ENCODE measurements around the gene HNRNPA2B1.
A peak's percentile ranks its signal among the peaks of the same experiment; 100 is the strongest.

Gene HNRNPA2B1

GRCh38 chr7:26200444-26201246 lies at the start of gene HNRNPA2B1:
Gene HNRNPA2B1, minus strand, starts transcription at chr7:26200746. Its CDS starts 169 bp downstream, at chr7:26200577.
- Histone ChIP-seq H3K36me3 (ENCODE audit: control insufficient read depth, insufficient read depth, low read length, severe bottlenecking) (peaks cover 22% of the 10 kb centered on the region), H3K4me1 (ENCODE audit: control insufficient read depth, insufficient read depth, low read length) (peaks cover 47% of the 10 kb centered on the region), H3K9ac (ENCODE audit: low read length) (peak within 1 kb of the TSS; percentile 100), H3K4me3 (ENCODE audit: low read length) (peak within 1 kb of the TSS; percentile 99), H3K27me3 (replicated peaks; ENCODE audit: control insufficient read depth, insufficient read depth, low read length) (no peaks in the 10 kb centered on the region), H3K9me3 (ENCODE audit: control insufficient read depth, low read length) (no peaks in the 10 kb centered on the region)
- DNase-seq (ENCODE audit: low read depth): peak; percentile 97

GRCh38 chr7:26250239-26250638 lies 49.7 kb upstream of the HNRNPA2B1 start:
- no peak for DNase-seq (ENCODE audit: low read depth)
- H3K4me3 ChIP-seq (ENCODE audit: low read length): no peak overlapping the region
- H3K9me3 ChIP-seq (ENCODE audit: control insufficient read depth, low read length): no peaks in the 10 kb centered on the region
- H3K9ac ChIP-seq (ENCODE audit: low read length): no peak overlapping the region
- no peaks in the 10 kb centered on the region for H3K36me3 ChIP-seq (ENCODE audit: control insufficient read depth, insufficient read depth, low read length, severe bottlenecking)
- no peaks in the 10 kb centered on the region for H3K4me1 ChIP-seq (ENCODE audit: control insufficient read depth, insufficient read depth, low read length)
- H3K27me3 ChIP-seq (replicated peaks; ENCODE audit: control insufficient read depth, insufficient read depth, low read length): peaks cover 15% of the 10 kb centered on the region

GRCh38 chr7:26245150-26245549 lies 44.6 kb upstream of the HNRNPA2B1 start:
- DNase-seq (ENCODE audit: low read depth): no peak
- H3K4me1 ChIP-seq (ENCODE audit: control insufficient read depth, insufficient read depth, low read length): no peaks in the 10 kb centered on the region
- H3K36me3 ChIP-seq (ENCODE audit: control insufficient read depth, insufficient read depth, low read length, severe bottlenecking): no peaks in the 10 kb centered on the region
- peaks cover 17% of the 10 kb centered on the region for H3K27me3 ChIP-seq (replicated peaks; ENCODE audit: control insufficient read depth, insufficient read depth, low read length)
- no peak overlapping the region for H3K9ac ChIP-seq (ENCODE audit: low read length)
- H3K4me3 ChIP-seq (ENCODE audit: low read length): no peak overlapping the region
- no peaks in the 10 kb centered on the region for H3K9me3 ChIP-seq (ENCODE audit: control insufficient read depth, low read length)

- no peak overlapping the region for H3K9ac ChIP-seq (ENCODE audit: low read length)
- DNase-seq (ENCODE audit: low read depth): no peak
- H3K9me3 ChIP-seq (ENCODE audit: control insufficient read depth, low read length): no peaks in the 10 kb centered on the region
- H3K4me3 ChIP-seq (ENCODE audit: low read length): no peak overlapping the region
- H3K36me3 ChIP-seq (ENCODE audit: control insufficient read depth, insufficient read depth, low read length, severe bottlenecking): no peaks in the 10 kb centered on the region
- H3K4me1 ChIP-seq (ENCODE audit: control insufficient read depth, insufficient read depth, low read length): no peaks in the 10 kb centered on the region
- peaks cover 10% of the 10 kb centered on the region for H3K27me3 ChIP-seq (replicated peaks; ENCODE audit: control insufficient read depth, insufficient read depth, low read length)
These were observed 37.5 kb upstream of the HNRNPA2B1 start for GRCh38 chr7:26238032-26238431.

GRCh38 chr7:26237035-26237807 lies 36.7 kb upstream of the HNRNPA2B1 start:
- Histone ChIP-seq H3K27me3 (replicated peaks; ENCODE audit: control insufficient read depth, insufficient read depth, low read length) (peaks cover 10% of the 10 kb centered on the region), H3K9me3 (ENCODE audit: control insufficient read depth, low read length) (no peaks in the 10 kb centered on the region), H3K4me3 (ENCODE audit: low read length) (no peak overlapping the region), H3K4me1 (ENCODE audit: control insufficient read depth, insufficient read depth, low read length) (no peaks in the 10 kb centered on the region), H3K9ac (ENCODE audit: low read length) (no peak overlapping the region), H3K36me3 (ENCODE audit: control insufficient read depth, insufficient read depth, low read length, severe bottlenecking) (no peaks in the 10 kb centered on the region)
- DNase-seq (ENCODE audit: low read depth): no peak

- Histone ChIP-seq H3K9ac (ENCODE audit: low read length) (no peak overlapping the region), H3K9me3 (ENCODE audit: control insufficient read depth, low read length) (no peaks in the 10 kb centered on the region), H3K36me3 (ENCODE audit: control insufficient read depth, insufficient read depth, low read length, severe bottlenecking) (no peaks in the 10 kb centered on the region), H3K27me3 (replicated peaks; ENCODE audit: control insufficient read depth, insufficient read depth, low read length) (peaks cover 10% of the 10 kb centered on the region), H3K4me1 (ENCODE audit: control insufficient read depth, insufficient read depth, low read length) (no peaks in the 10 kb centered on the region), H3K4me3 (ENCODE audit: low read length) (no peak overlapping the region)
- DNase-seq (ENCODE audit: low read depth): no peak
These were observed 33.5 kb upstream of the HNRNPA2B1 start for GRCh38 chr7:26233902-26234511.

GRCh38 chr7:26227987-26228386 lies 27.4 kb upstream of the HNRNPA2B1 start:
- H3K9ac ChIP-seq (ENCODE audit: low read length): no peak overlapping the region
- H3K4me1 ChIP-seq (ENCODE audit: control insufficient read depth, insufficient read depth, low read length): no peaks in the 10 kb centered on the region
- H3K4me3 ChIP-seq (ENCODE audit: low read length): no peak overlapping the region
- no peaks in the 10 kb centered on the region for H3K9me3 ChIP-seq (ENCODE audit: control insufficient read depth, low read length)
- DNase-seq (ENCODE audit: low read depth): no peak
- H3K36me3 ChIP-seq (ENCODE audit: control insufficient read depth, insufficient read depth, low read length, severe bottlenecking): no peaks in the 10 kb centered on the region
- H3K27me3 ChIP-seq (replicated peaks; ENCODE audit: control insufficient read depth, insufficient read depth, low read length): no peaks in the 10 kb centered on the region

- Histone ChIP-seq H3K4me3 (ENCODE audit: low read length) (no peak overlapping the region), H3K9ac (ENCODE audit: low read length) (no peak overlapping the region), H3K9me3 (ENCODE audit: control insufficient read depth, low read length) (no peaks in the 10 kb centered on the region), H3K4me1 (ENCODE audit: control insufficient read depth, insufficient read depth, low read length) (no peaks in the 10 kb centered on the region), H3K27me3 (replicated peaks; ENCODE audit: control insufficient read depth, insufficient read depth, low read length) (no peaks in the 10 kb centered on the region), H3K36me3 (ENCODE audit: control insufficient read depth, insufficient read depth, low read length, severe bottlenecking) (no peaks in the 10 kb centered on the region)
- DNase-seq (ENCODE audit: low read depth): no peak
These were observed 23.8 kb upstream of the HNRNPA2B1 start for GRCh38 chr7:26224359-26224758.

- H3K4me1 ChIP-seq (ENCODE audit: control insufficient read depth, insufficient read depth, low read length): peaks cover 32% of the 10 kb centered on the region
- H3K4me3 ChIP-seq (ENCODE audit: low read length): peak overlapping the region; percentile 39
- no peaks in the 10 kb centered on the region for H3K27me3 ChIP-seq (replicated peaks; ENCODE audit: control insufficient read depth, insufficient read depth, low read length)
- peak overlapping the region; percentile 38 for H3K9ac ChIP-seq (ENCODE audit: low read length)
- no peaks in the 10 kb centered on the region for H3K9me3 ChIP-seq (ENCODE audit: control insufficient read depth, low read length)
- peaks cover 21% of the 10 kb centered on the region for H3K36me3 ChIP-seq (ENCODE audit: control insufficient read depth, insufficient read depth, low read length, severe bottlenecking)
- DNase-seq (ENCODE audit: low read depth): no peak
These were observed 15.5 kb upstream of the HNRNPA2B1 start for GRCh38 chr7:26216049-26216448.

GRCh38 chr7:26213807-26214515 lies 13.4 kb upstream of the HNRNPA2B1 start:
- Histone ChIP-seq H3K4me3 (ENCODE audit: low read length) (no peak overlapping the region), H3K9ac (ENCODE audit: low read length) (no peak overlapping the region), H3K36me3 (ENCODE audit: control insufficient read depth, insufficient read depth, low read length, severe bottlenecking) (peaks cover 41% of the 10 kb centered on the region), H3K4me1 (ENCODE audit: control insufficient read depth, insufficient read depth, low read length) (peaks cover 32% of the 10 kb centered on the region), H3K27me3 (replicated peaks; ENCODE audit: control insufficient read depth, insufficient read depth, low read length) (no peaks in the 10 kb centered on the region), H3K9me3 (ENCODE audit: control insufficient read depth, low read length) (no peaks in the 10 kb centered on the region)
- DNase-seq (ENCODE audit: low read depth): no peak

Data from adipocyte (in vitro differentiated cells).